Peyer's patch (tissue), 4 donors: ENCODE results near the gene NRG4.

ENCODE experiments used
- CTCF ChIP-seq, 6 experiments: fragments of 450-650 bp in 4 of 6; fragments of 200-600 bp in 2 of 6; sonication (generic) in 1 of 6; IDR thresholded peaks; one replicate each; pipeline ENCODE4 v1.5.1; 2017 to 2019; ENCODE audit warnings: antibody characterized with exemption in 6 of 6, mild to moderate bottlenecking in 3 of 6, moderate library complexity in 1 of 6
- POLR2A ChIP-seq, 2 donors: fragments of 450-650 bp; IDR thresholded peaks; one replicate each; pipeline ENCODE4 v1.5.1; 2017; ENCODE audit warnings: antibody characterized with exemption in 2 of 2, mild to moderate bottlenecking in 2 of 2, moderate library complexity in 2 of 2

DNA sequence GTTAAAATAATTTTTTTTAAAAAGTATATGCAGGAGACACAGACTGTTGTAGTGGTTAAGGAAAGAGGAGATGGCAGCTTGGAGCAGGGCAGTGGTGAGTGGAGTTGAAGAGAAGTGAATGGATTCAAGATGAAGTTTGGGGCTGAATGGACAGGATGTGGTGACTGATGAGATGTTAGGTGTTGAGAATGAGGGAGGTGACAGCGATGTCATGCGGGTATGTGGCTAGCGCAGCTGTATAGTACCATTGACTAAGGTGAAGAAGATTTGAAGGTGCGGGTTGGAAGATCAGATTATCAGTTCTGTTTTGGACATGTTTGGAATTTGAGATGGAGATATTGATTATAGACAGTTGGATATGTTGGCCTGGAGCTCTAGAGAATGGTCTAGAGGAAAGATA is 88.5 kb downstream of the NRG4 start:
- TF ChIP-seq CTCF (IDR thresholded peaks at IDR 0.05) (no peak), POLR2A (IDR thresholded peaks at IDR 0.05) (no peak)
